ENCODE measurements around the gene CHM. TPM values are rescaled to one million over a fixed set of nuclear protein-coding genes. Genes with fewer than 3 reads are reported as not detected.

Gene CHM
- total and polyA plus RNA-seq, 12 donors = 5.9 to 16.7 (median 12.5) TPM

GRCh38 chrX:85993539-85994197, 53.7 kb downstream of the CHM start:
- TF ChIP-seq, protein P1, sequence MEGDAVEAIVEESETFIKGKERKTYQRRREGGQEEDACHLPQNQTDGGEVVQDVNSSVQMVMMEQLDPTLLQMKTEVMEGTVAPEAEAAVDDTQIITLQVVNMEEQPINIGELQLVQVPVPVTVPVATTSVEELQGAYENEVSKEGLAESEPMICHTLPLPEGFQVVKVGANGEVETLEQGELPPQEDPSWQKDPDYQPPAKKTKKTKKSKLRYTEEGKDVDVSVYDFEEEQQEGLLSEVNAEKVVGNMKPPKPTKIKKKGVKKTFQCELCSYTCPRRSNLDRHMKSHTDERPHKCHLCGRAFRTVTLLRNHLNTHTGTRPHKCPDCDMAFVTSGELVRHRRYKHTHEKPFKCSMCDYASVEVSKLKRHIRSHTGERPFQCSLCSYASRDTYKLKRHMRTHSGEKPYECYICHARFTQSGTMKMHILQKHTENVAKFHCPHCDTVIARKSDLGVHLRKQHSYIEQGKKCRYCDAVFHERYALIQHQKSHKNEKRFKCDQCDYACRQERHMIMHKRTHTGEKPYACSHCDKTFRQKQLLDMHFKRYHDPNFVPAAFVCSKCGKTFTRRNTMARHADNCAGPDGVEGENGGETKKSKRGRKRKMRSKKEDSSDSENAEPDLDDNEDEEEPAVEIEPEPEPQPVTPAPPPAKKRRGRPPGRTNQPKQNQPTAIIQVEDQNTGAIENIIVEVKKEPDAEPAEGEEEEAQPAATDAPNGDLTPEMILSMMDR (IDR thresholded peaks at IDR 0.05) = no peak
- Histone ChIP-seq H3K27me3 (no peaks in the 10 kb centered on the region), H3K27ac (no peak overlapping the region), H3K4me1 (peaks cover 0 to 23% (median 7%) of the 10 kb centered on the region in 9 donors), H3K4me3 (no peak overlapping the region), H3K9me3 (peaks cover 0 to 15% (median 0%) of the 10 kb centered on the region in 11 donors), H3K36me3 (no peaks in the 10 kb centered on the region)
- no peak for DNase-seq
- 60 to 79% methylated on average over 2 of the region's 2 CpGs for WGBS, 2 donors
- no peak for ATAC-seq
- intact Hi-C loops (cut with DNase I) = no loop called here

DNA sequence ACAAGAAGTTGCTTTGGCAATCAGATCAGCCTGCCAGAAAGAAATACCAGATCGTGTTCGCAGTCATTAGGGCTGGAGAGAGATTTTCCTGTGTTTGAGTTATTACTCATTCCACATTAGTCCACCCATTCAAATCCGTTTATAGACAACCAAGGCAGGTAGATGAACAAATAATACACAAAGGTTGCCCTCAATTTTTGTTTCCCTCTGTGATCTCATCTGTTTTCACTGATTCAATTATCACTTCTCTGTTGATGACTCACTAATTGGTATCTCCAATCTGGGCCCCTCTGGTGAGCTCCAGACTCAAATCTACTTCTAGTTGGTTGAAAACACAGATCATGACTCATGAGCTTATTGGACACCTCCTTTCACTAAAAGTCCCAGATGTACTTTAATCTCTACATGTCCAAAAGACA, 54.5 kb downstream of the CHM start:
- TF ChIP-seq, protein P1 (IDR thresholded peaks at IDR 0.05) = no peak
- ATAC-seq = no peak
- WGBS, 2 donors = 72 to 80% methylated on average over 3 of the region's 3 CpGs
- peaks cover 0 to 17% (median 0%) of the 10 kb centered on the region in 11 donors for H3K9me3 ChIP-seq
- H3K27ac ChIP-seq = no peak overlapping the region
- intact Hi-C loops (cut with DNase I) = no loop called here
- H3K36me3 ChIP-seq = no peaks in the 10 kb centered on the region
- peaks cover 0 to 23% (median 7%) of the 10 kb centered on the region in 9 donors for H3K4me1 ChIP-seq
- no peaks in the 10 kb centered on the region for H3K27me3 ChIP-seq
- no peak for DNase-seq
- no peak overlapping the region for H3K4me3 ChIP-seq

DNA sequence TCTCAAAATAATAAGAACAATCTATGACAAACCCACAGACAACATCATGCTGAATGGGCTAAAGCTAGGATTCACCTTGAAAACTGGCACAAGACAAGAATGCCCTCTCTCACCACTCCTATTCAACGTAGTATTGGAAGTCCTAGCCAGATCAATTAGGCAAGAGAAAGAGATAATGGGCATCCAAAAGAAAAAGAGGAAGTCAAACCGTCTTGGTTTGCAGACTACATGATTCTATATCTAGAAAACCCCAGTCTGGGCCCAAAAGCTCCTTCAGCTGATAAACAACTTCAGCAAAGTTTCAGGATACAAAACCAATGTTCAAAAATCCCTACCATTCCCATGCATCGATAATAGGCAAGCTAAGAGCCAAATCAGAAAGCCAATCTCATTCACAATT, 59.0 kb downstream of the CHM start:
- 49 to 85% methylated on average over 3 of the region's 3 CpGs for WGBS, 2 donors
- H3K4me3 ChIP-seq = no peak overlapping the region
- H3K27ac ChIP-seq = no peak overlapping the region
- intact Hi-C loops (cut with DNase I) = no loop called here
- peaks cover 0 to 17% (median 0%) of the 10 kb centered on the region in 11 donors for H3K9me3 ChIP-seq
- H3K27me3 ChIP-seq = no peaks in the 10 kb centered on the region
- DNase-seq (no peak), ATAC-seq (no peak)
- H3K36me3 ChIP-seq = no peaks in the 10 kb centered on the region
- TF ChIP-seq, protein P1 (IDR thresholded peaks at IDR 0.05) = no peak
- H3K4me1 ChIP-seq = peaks cover 0 to 7% (median 0%) of the 10 kb centered on the region in 9 donors

DNA sequence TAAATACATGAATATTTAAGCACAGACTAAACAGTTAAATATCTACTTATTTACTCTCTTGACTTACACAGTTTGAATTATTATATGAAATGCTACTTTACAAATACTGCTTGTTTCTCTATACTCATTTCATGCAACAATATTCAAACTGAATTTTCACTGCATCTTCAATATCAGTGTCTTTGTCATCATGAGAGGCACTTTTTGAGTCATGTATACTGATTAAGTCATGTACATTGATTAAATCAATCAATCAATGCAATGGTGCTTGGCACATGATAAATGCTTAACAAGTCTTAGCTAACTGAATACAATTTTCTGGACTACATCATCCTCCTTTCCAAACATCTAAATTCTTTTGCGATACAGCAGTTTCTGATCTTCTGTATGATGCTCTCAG, 67.1 kb downstream of the CHM start:
- TF ChIP-seq, protein P1 (IDR thresholded peaks at IDR 0.05) = no peak
- Histone ChIP-seq H3K27me3 (no peaks in the 10 kb centered on the region), H3K9me3 (peaks cover 0 to 4% (median 0%) of the 10 kb centered on the region in 11 donors), H3K4me1 (no peaks in the 10 kb centered on the region), H3K27ac (no peak overlapping the region), H3K4me3 (no peak overlapping the region), H3K36me3 (peaks cover 0 to 36% (median 0%) of the 10 kb centered on the region in 9 donors)
- WGBS, 2 donors = 95 to 97% methylated on average over 1 of the region's 1 CpG
- intact Hi-C loops (cut with DNase I) = no loop called here
- DNase-seq (no peak), ATAC-seq (no peak)

Measured in heart right ventricle (tissue), 16 donors.